Measurements from ENCODE around the gene ZFYVE9.

DNA sequence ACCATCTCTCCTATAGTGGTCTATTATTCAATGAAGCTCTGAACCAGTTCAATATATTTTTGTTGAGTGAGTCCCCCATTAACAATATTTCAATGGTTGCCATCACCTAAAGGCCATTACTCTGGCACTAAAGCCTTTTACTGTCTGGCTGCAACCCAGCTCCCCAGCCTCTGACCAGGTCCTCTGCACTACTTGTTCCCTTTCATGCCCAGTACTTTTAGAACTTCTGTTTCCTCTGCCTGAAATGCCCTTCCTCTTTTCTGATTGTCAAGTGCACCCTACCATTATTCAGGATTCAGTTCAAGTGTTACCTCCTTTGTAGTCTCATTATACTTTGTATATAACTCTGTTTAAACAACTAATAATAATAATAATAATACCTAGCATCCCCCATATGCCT lies 30.4 kb upstream of the ZFYVE9 start:
- TF ChIP-seq, protein P1, sequence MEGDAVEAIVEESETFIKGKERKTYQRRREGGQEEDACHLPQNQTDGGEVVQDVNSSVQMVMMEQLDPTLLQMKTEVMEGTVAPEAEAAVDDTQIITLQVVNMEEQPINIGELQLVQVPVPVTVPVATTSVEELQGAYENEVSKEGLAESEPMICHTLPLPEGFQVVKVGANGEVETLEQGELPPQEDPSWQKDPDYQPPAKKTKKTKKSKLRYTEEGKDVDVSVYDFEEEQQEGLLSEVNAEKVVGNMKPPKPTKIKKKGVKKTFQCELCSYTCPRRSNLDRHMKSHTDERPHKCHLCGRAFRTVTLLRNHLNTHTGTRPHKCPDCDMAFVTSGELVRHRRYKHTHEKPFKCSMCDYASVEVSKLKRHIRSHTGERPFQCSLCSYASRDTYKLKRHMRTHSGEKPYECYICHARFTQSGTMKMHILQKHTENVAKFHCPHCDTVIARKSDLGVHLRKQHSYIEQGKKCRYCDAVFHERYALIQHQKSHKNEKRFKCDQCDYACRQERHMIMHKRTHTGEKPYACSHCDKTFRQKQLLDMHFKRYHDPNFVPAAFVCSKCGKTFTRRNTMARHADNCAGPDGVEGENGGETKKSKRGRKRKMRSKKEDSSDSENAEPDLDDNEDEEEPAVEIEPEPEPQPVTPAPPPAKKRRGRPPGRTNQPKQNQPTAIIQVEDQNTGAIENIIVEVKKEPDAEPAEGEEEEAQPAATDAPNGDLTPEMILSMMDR (IDR thresholded peaks at IDR 0.05 in 8 of 11, conservative IDR thresholded peaks at IDR 0.05 in 3 of 11), result no peak
- no peak for TF ChIP-seq POLR2A (IDR thresholded peaks at IDR 0.05)

Measured in spleen (tissue), 7 donors.